Ureter (tissue), 1 donor: ENCODE results near the gene TEX38. TPM values are rescaled to one million over a fixed set of nuclear protein-coding genes. Genes with fewer than 3 reads are reported as not detected.

Experiments used
- total RNA-seq: library from RNA; stranded (reverse); gene quantifications from one replicate; pipeline ENCODE4 v1.2.4, GENCODE V29; 2023
- donor health status: DM: yes; HTN: yes; CAD: no.

The TEX38 gene
- total RNA-seq, 1 donor from 2014 or later: 0.39 TPM

Other genes with a start within 250 kb of the TEX38 start
- not detected for gene DMBX1, start 182.0 kb upstream of the TEX38 start, total RNA-seq
- not detected for gene KNCN, start 120.2 kb upstream of the TEX38 start, total RNA-seq
- 66.9 TPM for gene MKNK1, start 67.6 kb upstream of the TEX38 start, total RNA-seq
- gene MOB3C, start 55.0 kb upstream of the TEX38 start, total RNA-seq: 27.9 TPM
- 42.5 TPM for gene ATPAF1, start 3.5 kb upstream of the TEX38 start, total RNA-seq
- gene EFCAB14, start 47.3 kb downstream of the TEX38 start, total RNA-seq: 196 TPM
- 358 TPM for gene CYP4B1, start 127.2 kb downstream of the TEX38 start, total RNA-seq